AG04449 (cell line): ENCODE results near the gene FKBP15.
A peak's percentile ranks its signal among the peaks of the same experiment; 100 is the strongest.

Source experiments
- CTCF ChIA-PET: fragments of 350-600 bp; formaldehyde crosslinking; extraction: SDS; loops from one replicate; lab custom pipeline; 2021; ENCODE audit warnings: antibody characterized with exemption; lab: Yijun Ruan, JAX
- POLR2A ChIA-PET: fragments of 400-600, 350-600 bp; formaldehyde crosslinking; extraction: SDS; loops from one replicate; lab custom pipeline; 2020; ENCODE audit warnings: antibody characterized with exemption, inconsistent platforms; lab: Yijun Ruan, JAX
- DNase-seq: peaks from one replicate; pipeline ENCODE4 v3.0.0-alpha.2; 2010; ENCODE audit warnings: low read depth, low spot score
- H3K4me3 ChIP-seq: 2 replicates; pipeline ENCODE4 v1.5.1; 2011; ENCODE audit warnings: low read depth, mild to moderate bottlenecking, control low read depth, low read length
- CTCF ChIP-seq: IDR thresholded peaks from one replicate; pipeline ENCODE4 v1.5.1; 2011; ENCODE audit warnings: mild to moderate bottlenecking, moderate library complexity, low read length, control low read depth, inconsistent platforms; ENCODE audit not compliant: insufficient read depth; ENCODE audit errors: missing control alignments

FKBP15 gene

GRCh38 chr9:113219186-113219936 lies 1.7 kb downstream of the FKBP15 start:
- POLR2A ChIA-PET: no interaction called here
- CTCF ChIA-PET: interaction anchor here (0.8 to 1.5 kb wide), 3 partner anchors 13 to 56 kb away, joined by 3 read pairs; partner anchors contain the start of gene CDC26
- DNase-seq: no peak
- H3K4me3 ChIP-seq: peak overlapping the region; percentile 96
- no peak for TF ChIP-seq CTCF

GRCh38 chr9:113216406-113216805 lies 4.7 kb downstream of the FKBP15 start:
- CTCF ChIA-PET: no interaction called here
- TF ChIP-seq CTCF: no peak
- H3K4me3 ChIP-seq: no peak overlapping the region
- POLR2A ChIA-PET: no interaction called here
- DNase-seq: no peak

- TF ChIP-seq CTCF: no peak
- CTCF ChIA-PET: no interaction called here
- DNase-seq: no peak
- H3K4me3 ChIP-seq: no peak overlapping the region
- POLR2A ChIA-PET: no interaction called here
Measured at GRCh38 chr9:113215132-113215531, 5.9 kb downstream of the FKBP15 start.

- ChIA-PET CTCF (no interaction called here), POLR2A (no interaction called here)
- H3K4me3 ChIP-seq: no peak overlapping the region
- DNase-seq: no peak
- TF ChIP-seq CTCF: no peak
Measured at GRCh38 chr9:113210815-113211214, 10.3 kb downstream of the FKBP15 start.

GRCh38 chr9:113205861-113206260 lies 15.2 kb downstream of the FKBP15 start:
- no peak for DNase-seq

More at GRCh38 chr9:113205861-113206260, 15.2 kb downstream of the FKBP15 start:
- CTCF ChIA-PET: interaction anchor here (1.3 to 1.8 kb wide), 2 partner anchors 11 to 14 kb away, joined by 3 to 5 read pairs; no protein-coding TSS in a partner anchor
- POLR2A ChIA-PET: no interaction called here
- no peak overlapping the region for H3K4me3 ChIP-seq
- TF ChIP-seq CTCF: no peak
